ENCODE data around the gene ASB7.

DNA sequence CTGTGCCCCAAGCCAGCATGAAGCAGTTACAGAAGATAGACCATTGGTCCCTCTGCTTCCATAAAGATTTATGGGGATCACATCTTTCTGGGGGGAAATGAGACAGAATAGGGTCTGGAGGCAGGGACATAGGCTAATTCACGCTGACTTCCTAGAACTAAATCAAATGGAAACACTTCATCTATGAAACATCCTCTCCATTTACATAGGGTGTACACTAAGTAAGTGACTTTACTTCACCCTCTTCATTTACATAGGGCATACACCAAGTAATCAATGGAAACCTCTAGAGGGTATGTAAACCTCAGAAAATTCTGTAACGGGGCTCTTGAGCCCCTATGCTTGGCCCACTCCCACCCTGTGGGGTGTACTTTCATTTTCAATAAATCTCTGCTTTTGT, 10.6 kb upstream of the ASB7 start:
- TF ChIP-seq EZH2 (IDR thresholded peaks at IDR 0.05) (no peak), POLR2AphosphoS5 (IDR thresholded peaks at IDR 0.05; ENCODE audit: borderline replicate concordance, low read depth, low read length) (no peak)
